Lower leg skin (tissue), 4 donors: ENCODE results near the gene ZSCAN2. TPM values are rescaled to one million over a fixed set of nuclear protein-coding genes. Genes with fewer than 3 reads are reported as not detected.
"Not testable (repeated sequence)": the region's sequence is repeated elsewhere in the genome, so short reads cannot be mapped to it uniquely, and the experiment has no call there.

Experiments
- DNase-seq, 2 donors: peaks; one replicate each; pipeline ENCODE4 v3.0.0-alpha.2; 2019; ENCODE audit warnings: low spot score in 2 of 2
- H3K4me3 ChIP-seq: fragments of 200-600 bp; sonication (generic); 2 replicates; pipeline ENCODE4 v1.5.1; 2017; ENCODE audit warnings: mild to moderate bottlenecking, low read depth; ENCODE audit not compliant: poor library complexity, severe bottlenecking
- CTCF ChIP-seq, 3 donors: fragments of 450-650 bp; IDR thresholded peaks; one replicate each; pipeline ENCODE4 v1.5.1; 2016; ENCODE audit warnings: antibody characterized with exemption in 3 of 3, mild to moderate bottlenecking in 3 of 3, moderate library complexity in 2 of 3
- POLR2A ChIP-seq, 2 donors: fragments of 450-650 bp; IDR thresholded peaks; one replicate each; pipeline ENCODE4 v1.6.1; 2016 to 2017; ENCODE audit warnings: antibody characterized with exemption in 2 of 2, mild to moderate bottlenecking in 1 of 2, moderate library complexity in 1 of 2
- WGBS, 2 donors: methylation state at CpG; one replicate each; pipeline ENCODE4 v1.1.5; 2018; 5-methylcytosine and 5-hydroxymethylcytosine counted together
- intact Hi-C: fragments of 100-400 bp; cut with DNase I; formaldehyde crosslinking; loops from one replicate; pipeline ENCODE4 v1.15.0; 2023; ENCODE audit warnings: low total_unique reads
- total RNA-seq, 4 donors: library from RNA; depleted of rRNA; stranded (reverse); fragments of >200 nt; gene quantifications; one replicate each; pipeline ENCODE4 v1.1.0, GENCODE V29; 2016

ZSCAN2 gene
- total RNA-seq, 4 donors from 2014 or later, result 3.0 to 11.4 (median 6.7) TPM

GRCh38 chr15:84575493-84575892, 25.3 kb upstream of the ZSCAN2 start:
- intact Hi-C loops, result no loop called here
- WGBS, 2 donors, result 88 to 89% methylated on average over 4 of the region's 4 CpGs
- TF ChIP-seq POLR2A (IDR thresholded peaks at IDR 0.05) (no peak), CTCF (IDR thresholded peaks at IDR 0.05) (no peak)
- no peak for DNase-seq
- H3K4me3 ChIP-seq, result no peak overlapping the region

- H3K4me3 ChIP-seq, intact Hi-C loops, DNase-seq: not testable (repeated sequence)
- 91% methylated on average over 6 of the region's 6 CpGs for WGBS, 2 donors
Measured at GRCh38 chr15:84577891-84578290, 22.9 kb upstream of the ZSCAN2 start.

- intact Hi-C loops, H3K4me3 ChIP-seq, DNase-seq: not testable (repeated sequence)
- 51 to 55% methylated on average over 7 of the region's 7 CpGs for WGBS, 2 donors
Measured at GRCh38 chr15:84579261-84579721, 21.5 kb upstream of the ZSCAN2 start.

- DNase-seq, H3K4me3 ChIP-seq, intact Hi-C loops: not testable (repeated sequence)
- WGBS, 2 donors, result 73 to 75% methylated on average over 5 to 6 of the region's 7 CpGs
Measured at GRCh38 chr15:84581676-84582428, 19.0 kb upstream of the ZSCAN2 start.

GRCh38 chr15:84582583-84583157, 18.1 kb upstream of the ZSCAN2 start:
- WGBS, 2 donors, result 74 to 92% methylated on average over 2 of the region's 2 CpGs
- TF ChIP-seq POLR2A (IDR thresholded peaks at IDR 0.05) (no peak), CTCF (IDR thresholded peaks at IDR 0.05) (no peak)
- DNase-seq, result no peak
- no peak overlapping the region for H3K4me3 ChIP-seq
- intact Hi-C loops, result no loop called here

- WGBS, 2 donors, result 29 to 37% methylated on average over 4 of the region's 4 CpGs
- DNase-seq, H3K4me3 ChIP-seq, intact Hi-C loops: not testable (repeated sequence)
Measured at GRCh38 chr15:84583921-84584320, 16.9 kb upstream of the ZSCAN2 start.

- H3K4me3 ChIP-seq, result no peak overlapping the region
- intact Hi-C loops, result loop anchor here (5.0 kb wide), 1 partner anchor 341 kb away; no protein-coding TSS in a partner anchor
- TF ChIP-seq CTCF (IDR thresholded peaks at IDR 0.05) (no peak), POLR2A (IDR thresholded peaks at IDR 0.05) (no peak)
- WGBS, 2 donors, result 45 to 60% methylated on average over 6 of the region's 6 CpGs
- no peak for DNase-seq
Measured at GRCh38 chr15:84586696-84587095, 14.1 kb upstream of the ZSCAN2 start.
